GM18861 (cell line): Measurements from ENCODE around the gene PPP2R5E.
A peak's percentile ranks its signal among the peaks of the same experiment; 100 is the strongest.
"Not testable (repeated sequence)": the region's sequence is repeated elsewhere in the genome, so short reads cannot be mapped to it uniquely, and the experiment has no call there.

Source experiments
- ATAC-seq: cut with Tn5 transposase; IDR thresholded peaks from one replicate; pipeline ENCODE4 v1.9.1; 2021; ENCODE audit not compliant: unreplicated experiment

The PPP2R5E gene

GRCh38 chr14:63522511-63522910 is 20.7 kb downstream of the PPP2R5E start:
- not testable (repeated sequence) for ATAC-seq

GRCh38 chr14:63517354-63517753 is 25.8 kb downstream of the PPP2R5E start:
- no peak for ATAC-seq

- no peak for ATAC-seq
These were observed 27.9 kb downstream of the PPP2R5E start for GRCh38 chr14:63515240-63515639.

- ATAC-seq: no peak
These were observed 29.4 kb downstream of the PPP2R5E start for GRCh38 chr14:63513756-63514155.

- no peak for ATAC-seq
These were observed 30.3 kb downstream of the PPP2R5E start for GRCh38 chr14:63512861-63513260.

- ATAC-seq: peak; percentile 78
These were observed 32.6 kb downstream of the PPP2R5E start for GRCh38 chr14:63510538-63510937.

- no peak for ATAC-seq
These were observed 35.1 kb downstream of the PPP2R5E start for GRCh38 chr14:63508033-63508432.

- no peak for ATAC-seq
These were observed 38.5 kb downstream of the PPP2R5E start for GRCh38 chr14:63504648-63505047.

- no peak for ATAC-seq
These were observed 41.7 kb downstream of the PPP2R5E start for GRCh38 chr14:63501429-63501828.

GRCh38 chr14:63499701-63500250 is 43.4 kb downstream of the PPP2R5E start:
- ATAC-seq: no peak

- ATAC-seq: no peak
These were observed 46.3 kb downstream of the PPP2R5E start for GRCh38 chr14:63496837-63497400.

- ATAC-seq: no peak
These were observed 49.9 kb downstream of the PPP2R5E start for GRCh38 chr14:63493246-63493645.

GRCh38 chr14:63492391-63492790 is 50.8 kb downstream of the PPP2R5E start:
- ATAC-seq: no peak

GRCh38 chr14:63487724-63488123 is 55.5 kb downstream of the PPP2R5E start:
- no peak for ATAC-seq

GRCh38 chr14:63486738-63487137 is 56.4 kb downstream of the PPP2R5E start:
- ATAC-seq: no peak

- ATAC-seq: no peak
These were observed 59.9 kb downstream of the PPP2R5E start for GRCh38 chr14:63483315-63483714.

- ATAC-seq: no peak
These were observed 62.6 kb downstream of the PPP2R5E start for GRCh38 chr14:63480599-63480998.

- ATAC-seq: peak; percentile 29
These were observed 64.7 kb downstream of the PPP2R5E start for GRCh38 chr14:63478437-63478852.

GRCh38 chr14:63478010-63478409 is 65.2 kb downstream of the PPP2R5E start:
- ATAC-seq: peak; percentile 73

GRCh38 chr14:63477556-63477955 is 65.6 kb downstream of the PPP2R5E start:
- ATAC-seq: no peak

GRCh38 chr14:63475761-63476160 is 67.4 kb downstream of the PPP2R5E start:
- ATAC-seq: no peak

GRCh38 chr14:63474844-63475243 is 68.3 kb downstream of the PPP2R5E start:
- no peak for ATAC-seq

GRCh38 chr14:63474111-63474510 is 69.1 kb downstream of the PPP2R5E start:
- ATAC-seq: no peak
